GM12874 (cell line): ENCODE data around the gene ARID1B.
A peak's percentile ranks its signal among the peaks of the same experiment; 100 is the strongest.

ENCODE experiments used
- TF ChIP-seq, protein P1 (sequence below): IDR thresholded peaks from 2 replicates; pipeline ENCODE4 v1.5.1; 2011; ENCODE audit warnings: low read depth, mild to moderate bottlenecking, control low read depth, low read length, moderate library complexity; ENCODE audit not compliant: insufficient read depth

The ARID1B gene

GRCh38 chr6:156775717-156776116 is 1.5 kb upstream of the ARID1B start:
- TF ChIP-seq, protein P1, sequence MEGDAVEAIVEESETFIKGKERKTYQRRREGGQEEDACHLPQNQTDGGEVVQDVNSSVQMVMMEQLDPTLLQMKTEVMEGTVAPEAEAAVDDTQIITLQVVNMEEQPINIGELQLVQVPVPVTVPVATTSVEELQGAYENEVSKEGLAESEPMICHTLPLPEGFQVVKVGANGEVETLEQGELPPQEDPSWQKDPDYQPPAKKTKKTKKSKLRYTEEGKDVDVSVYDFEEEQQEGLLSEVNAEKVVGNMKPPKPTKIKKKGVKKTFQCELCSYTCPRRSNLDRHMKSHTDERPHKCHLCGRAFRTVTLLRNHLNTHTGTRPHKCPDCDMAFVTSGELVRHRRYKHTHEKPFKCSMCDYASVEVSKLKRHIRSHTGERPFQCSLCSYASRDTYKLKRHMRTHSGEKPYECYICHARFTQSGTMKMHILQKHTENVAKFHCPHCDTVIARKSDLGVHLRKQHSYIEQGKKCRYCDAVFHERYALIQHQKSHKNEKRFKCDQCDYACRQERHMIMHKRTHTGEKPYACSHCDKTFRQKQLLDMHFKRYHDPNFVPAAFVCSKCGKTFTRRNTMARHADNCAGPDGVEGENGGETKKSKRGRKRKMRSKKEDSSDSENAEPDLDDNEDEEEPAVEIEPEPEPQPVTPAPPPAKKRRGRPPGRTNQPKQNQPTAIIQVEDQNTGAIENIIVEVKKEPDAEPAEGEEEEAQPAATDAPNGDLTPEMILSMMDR = no peak

- TF ChIP-seq, protein P1 = peak; percentile 15; the same call in 1 of the 2 replicates
Measured at GRCh38 chr6:156776470-156776839, 723 bp upstream of the ARID1B start.

DNA sequence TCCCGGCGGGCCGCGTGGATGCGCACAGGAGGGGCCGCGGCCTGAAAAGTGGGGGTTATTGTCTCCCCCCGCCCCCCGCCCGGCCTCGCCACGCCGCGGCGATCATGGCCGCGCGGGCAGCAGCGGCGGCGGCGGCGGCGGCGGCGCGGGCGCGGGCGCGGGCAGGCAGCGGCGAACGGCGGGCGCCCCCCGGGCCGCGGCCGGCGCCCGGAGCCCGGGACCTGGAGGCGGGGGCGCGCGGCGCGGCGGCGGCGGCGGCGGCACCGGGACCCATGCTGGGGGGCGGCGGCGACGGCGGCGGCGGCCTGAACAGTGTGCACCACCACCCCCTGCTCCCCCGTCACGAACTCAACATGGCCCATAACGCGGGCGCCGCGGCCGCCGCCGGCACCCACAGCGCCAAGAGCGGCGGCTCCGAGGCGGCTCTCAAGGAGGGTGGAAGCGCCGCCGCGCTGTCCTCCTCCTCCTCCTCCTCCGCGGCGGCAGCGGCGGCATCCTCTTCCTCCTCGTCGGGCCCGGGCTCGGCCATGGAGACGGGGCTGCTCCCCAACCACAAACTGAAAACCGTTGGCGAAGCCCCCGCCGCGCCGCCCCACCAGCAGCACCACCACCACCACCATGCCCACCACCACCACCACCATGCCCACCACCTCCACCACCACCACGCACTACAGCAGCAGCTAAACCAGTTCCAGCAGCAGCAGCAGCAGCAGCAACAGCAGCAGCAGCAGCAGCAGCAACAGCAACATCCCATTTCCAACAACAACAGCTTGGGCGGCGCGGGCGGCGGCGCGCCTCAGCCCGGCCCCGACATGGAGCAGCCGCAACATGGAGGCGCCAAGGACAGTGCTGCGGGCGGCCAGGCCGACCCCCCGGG is 637 bp downstream of the ARID1B start:
- TF ChIP-seq, protein P1 = 0 out of 2 replicates have a peak, but pooled peaks have one; percentile 5

DNA sequence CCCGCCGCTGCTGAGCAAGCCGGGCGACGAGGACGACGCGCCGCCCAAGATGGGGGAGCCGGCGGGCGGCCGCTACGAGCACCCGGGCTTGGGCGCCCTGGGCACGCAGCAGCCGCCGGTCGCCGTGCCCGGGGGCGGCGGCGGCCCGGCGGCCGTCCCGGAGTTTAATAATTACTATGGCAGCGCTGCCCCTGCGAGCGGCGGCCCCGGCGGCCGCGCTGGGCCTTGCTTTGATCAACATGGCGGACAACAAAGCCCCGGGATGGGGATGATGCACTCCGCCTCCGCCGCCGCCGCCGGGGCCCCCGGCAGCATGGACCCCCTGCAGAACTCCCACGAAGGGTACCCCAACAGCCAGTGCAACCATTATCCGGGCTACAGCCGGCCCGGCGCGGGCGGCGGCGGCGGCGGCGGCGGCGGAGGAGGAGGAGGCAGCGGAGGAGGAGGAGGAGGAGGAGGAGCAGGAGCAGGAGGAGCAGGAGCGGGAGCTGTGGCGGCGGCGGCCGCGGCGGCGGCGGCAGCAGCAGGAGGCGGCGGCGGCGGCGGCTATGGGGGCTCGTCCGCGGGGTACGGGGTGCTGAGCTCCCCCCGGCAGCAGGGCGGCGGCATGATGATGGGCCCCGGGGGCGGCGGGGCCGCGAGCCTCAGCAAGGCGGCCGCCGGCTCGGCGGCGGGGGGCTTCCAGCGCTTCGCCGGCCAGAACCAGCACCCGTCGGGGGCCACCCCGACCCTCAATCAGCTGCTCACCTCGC is 1.5 kb downstream of the ARID1B start:
- TF ChIP-seq, protein P1 = no peak

- TF ChIP-seq, protein P1 = no peak
Measured at GRCh38 chr6:156779206-156780094, 2.3 kb downstream of the ARID1B start.

DNA sequence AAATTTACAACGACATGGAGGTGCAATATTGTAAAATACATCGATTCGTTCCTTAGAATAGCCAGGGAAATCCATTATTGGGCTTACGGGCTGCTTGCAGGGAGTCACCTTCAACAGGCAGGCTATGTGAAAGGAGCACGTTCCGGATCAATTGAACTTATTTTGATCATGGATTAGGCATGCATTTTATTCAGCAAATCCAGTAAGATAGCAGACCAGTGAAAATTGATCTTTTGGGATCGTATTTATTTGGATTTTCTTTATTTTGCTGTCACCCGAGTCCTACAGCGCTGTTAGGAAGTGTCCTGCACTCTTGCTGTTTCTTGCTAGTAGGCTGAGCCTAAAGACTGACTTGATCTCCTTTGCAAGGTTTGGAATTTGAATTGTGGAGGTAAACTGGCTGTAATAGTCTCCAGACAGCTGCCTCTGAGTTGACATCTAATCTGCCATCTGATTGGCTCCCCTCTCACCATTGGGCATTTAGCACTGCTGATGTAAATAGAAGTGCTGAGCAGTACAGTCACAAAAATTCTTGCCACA is 3.0 kb downstream of the ARID1B start:
- TF ChIP-seq, protein P1 = no peak
